Cardiac muscle cell (in vitro differentiated cells and primary cell): Measurements from ENCODE around the gene TTF1. TPM values are rescaled to one million over a fixed set of nuclear protein-coding genes. Genes with fewer than 3 reads are reported as not detected.

ENCODE experiments used
- DNase-seq, 2 donors: peaks; one replicate each; pipeline versions ENCODE4 v3.0.0 to v3.0.0-alpha.2; 2010 to 2017; ENCODE audit warnings: low read depth in 1 of 2, low spot score in 1 of 2
- H3K27ac ChIP-seq: fragments of 200-600 bp; sonication (generic); 2 replicates; pipeline ENCODE4 v1.5.1; 2016
- H3K27me3 ChIP-seq: fragments of 200-600 bp; sonication (generic); 2 replicates; pipeline ENCODE4 v1.6.0; 2016; ENCODE audit warnings: control low read depth
- H3K36me3 ChIP-seq: fragments of 200-600 bp; sonication (generic); 2 replicates; pipeline ENCODE4 v1.5.1; 2016; ENCODE audit warnings: control low read depth
- H3K4me1 ChIP-seq: fragments of 200-600 bp; sonication (generic); 2 replicates; pipeline ENCODE4 v1.8.1; 2017; ENCODE audit warnings: low read depth, mild to moderate bottlenecking, mixed run types
- H3K4me3 ChIP-seq: fragments of 200-600 bp; sonication (generic); 2 replicates; pipeline ENCODE4 v1.5.1; 2016; ENCODE audit warnings: mild to moderate bottlenecking
- H3K9me3 ChIP-seq: fragments of 200-600 bp; sonication (generic); 2 replicates; pipeline ENCODE4 v1.5.1; 2017; ENCODE audit warnings: low read depth, mild to moderate bottlenecking, control low read depth
- polyA plus RNA-seq: library from polyadenylated mRNA; unstranded; fragments of >200 nt; fragmentation: Nextera tagmentation; extraction: Ambion mirVana; gene quantifications from 2 replicates; pipeline ENCODE4 v1.2.1, GENCODE V29; 2016
- total RNA-seq: library from RNA; depleted of rRNA; stranded (reverse); fragments of >200 nt; gene quantifications from 2 replicates; pipeline ENCODE4 v1.2.3, GENCODE V29; 2016
- TF ChIP-seq, protein P1 (sequence below): IDR thresholded peaks from 2 replicates; pipeline ENCODE4 v1.5.1; 2012; ENCODE audit warnings: low read depth, mild to moderate bottlenecking, low read length

TTF1 gene, protein sequence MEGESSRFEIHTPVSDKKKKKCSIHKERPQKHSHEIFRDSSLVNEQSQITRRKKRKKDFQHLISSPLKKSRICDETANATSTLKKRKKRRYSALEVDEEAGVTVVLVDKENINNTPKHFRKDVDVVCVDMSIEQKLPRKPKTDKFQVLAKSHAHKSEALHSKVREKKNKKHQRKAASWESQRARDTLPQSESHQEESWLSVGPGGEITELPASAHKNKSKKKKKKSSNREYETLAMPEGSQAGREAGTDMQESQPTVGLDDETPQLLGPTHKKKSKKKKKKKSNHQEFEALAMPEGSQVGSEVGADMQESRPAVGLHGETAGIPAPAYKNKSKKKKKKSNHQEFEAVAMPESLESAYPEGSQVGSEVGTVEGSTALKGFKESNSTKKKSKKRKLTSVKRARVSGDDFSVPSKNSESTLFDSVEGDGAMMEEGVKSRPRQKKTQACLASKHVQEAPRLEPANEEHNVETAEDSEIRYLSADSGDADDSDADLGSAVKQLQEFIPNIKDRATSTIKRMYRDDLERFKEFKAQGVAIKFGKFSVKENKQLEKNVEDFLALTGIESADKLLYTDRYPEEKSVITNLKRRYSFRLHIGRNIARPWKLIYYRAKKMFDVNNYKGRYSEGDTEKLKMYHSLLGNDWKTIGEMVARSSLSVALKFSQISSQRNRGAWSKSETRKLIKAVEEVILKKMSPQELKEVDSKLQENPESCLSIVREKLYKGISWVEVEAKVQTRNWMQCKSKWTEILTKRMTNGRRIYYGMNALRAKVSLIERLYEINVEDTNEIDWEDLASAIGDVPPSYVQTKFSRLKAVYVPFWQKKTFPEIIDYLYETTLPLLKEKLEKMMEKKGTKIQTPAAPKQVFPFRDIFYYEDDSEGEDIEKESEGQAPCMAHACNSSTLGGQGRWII
- total RNA-seq (10.9 and 19.3 TPM in 2 replicates), polyA plus RNA-seq (8.8 and 9.1 TPM in 2 replicates)

DNA sequence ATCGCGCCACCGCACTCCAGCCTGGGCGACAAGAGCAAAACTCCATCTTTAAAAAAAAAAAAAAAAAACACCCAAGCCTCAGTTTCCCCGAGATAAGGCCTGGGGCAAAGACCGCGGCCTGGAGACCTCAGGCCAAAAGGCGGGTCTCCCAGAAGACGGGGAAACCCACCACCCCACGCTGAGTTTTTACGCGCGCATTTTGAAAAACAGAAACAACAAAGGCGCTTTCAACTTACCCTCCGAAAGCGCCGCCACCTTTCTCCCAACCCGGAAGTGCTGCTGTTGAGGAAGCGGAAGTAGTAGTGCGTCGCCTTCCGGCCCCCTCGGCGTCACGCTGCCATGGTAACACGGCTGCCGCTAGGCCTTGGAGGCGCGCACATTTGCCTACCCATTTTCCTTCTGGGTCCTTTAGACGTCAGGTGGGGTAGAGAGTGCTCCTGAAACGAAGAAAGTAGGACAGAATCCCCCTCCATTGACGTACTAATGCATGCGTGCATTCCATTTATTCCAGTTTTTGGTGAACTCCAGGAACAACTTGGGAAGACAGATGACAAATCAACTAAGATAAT lies at the start of gene TTF1:
TSS of gene TTF1 (minus strand) at position 287 of the 569 bp plus-strand sequence. CDS start 4,019 bp downstream, outside the sequence.
- peak; percentile 94 to 95 for DNase-seq
- Histone ChIP-seq H3K27me3 (peaks cover 25% of the 10 kb centered on the region), H3K4me1 (peaks cover 3% of the 10 kb centered on the region), H3K27ac (no peak within 1 kb of the TSS), H3K36me3 (peaks cover 3% of the 10 kb centered on the region), H3K9me3 (no peaks in the 10 kb centered on the region), H3K4me3 (peak within 1 kb of the TSS; percentile 81)
- TF ChIP-seq, protein P1, sequence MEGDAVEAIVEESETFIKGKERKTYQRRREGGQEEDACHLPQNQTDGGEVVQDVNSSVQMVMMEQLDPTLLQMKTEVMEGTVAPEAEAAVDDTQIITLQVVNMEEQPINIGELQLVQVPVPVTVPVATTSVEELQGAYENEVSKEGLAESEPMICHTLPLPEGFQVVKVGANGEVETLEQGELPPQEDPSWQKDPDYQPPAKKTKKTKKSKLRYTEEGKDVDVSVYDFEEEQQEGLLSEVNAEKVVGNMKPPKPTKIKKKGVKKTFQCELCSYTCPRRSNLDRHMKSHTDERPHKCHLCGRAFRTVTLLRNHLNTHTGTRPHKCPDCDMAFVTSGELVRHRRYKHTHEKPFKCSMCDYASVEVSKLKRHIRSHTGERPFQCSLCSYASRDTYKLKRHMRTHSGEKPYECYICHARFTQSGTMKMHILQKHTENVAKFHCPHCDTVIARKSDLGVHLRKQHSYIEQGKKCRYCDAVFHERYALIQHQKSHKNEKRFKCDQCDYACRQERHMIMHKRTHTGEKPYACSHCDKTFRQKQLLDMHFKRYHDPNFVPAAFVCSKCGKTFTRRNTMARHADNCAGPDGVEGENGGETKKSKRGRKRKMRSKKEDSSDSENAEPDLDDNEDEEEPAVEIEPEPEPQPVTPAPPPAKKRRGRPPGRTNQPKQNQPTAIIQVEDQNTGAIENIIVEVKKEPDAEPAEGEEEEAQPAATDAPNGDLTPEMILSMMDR, result no peak

DNA sequence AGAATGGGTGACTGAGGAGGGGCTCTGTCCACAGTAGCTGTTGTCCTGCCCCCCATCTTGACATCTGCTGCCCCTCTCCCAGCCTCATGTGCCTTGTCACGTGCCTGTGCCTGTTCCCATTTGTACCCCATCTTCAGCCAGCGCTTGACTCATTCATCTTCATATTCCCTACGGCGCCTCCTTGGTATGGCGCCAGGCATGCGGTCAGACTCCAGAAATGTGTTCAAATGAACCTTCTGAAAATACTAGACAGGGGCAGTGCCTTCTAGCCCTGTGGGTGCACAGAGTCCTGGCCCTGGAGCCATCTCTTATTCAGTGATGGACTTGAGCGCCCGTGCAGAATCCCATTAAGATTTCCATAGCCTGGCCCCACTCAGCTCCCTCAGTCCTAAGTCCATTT lies 49.6 kb upstream of the TTF1 start:
- Histone ChIP-seq H3K9me3 (no peaks in the 10 kb centered on the region), H3K27me3 (no peaks in the 10 kb centered on the region), H3K27ac (no peak overlapping the region), H3K4me1 (no peaks in the 10 kb centered on the region), H3K4me3 (no peak overlapping the region), H3K36me3 (no peaks in the 10 kb centered on the region)
- no peak for DNase-seq
- TF ChIP-seq, protein P1, result no peak

DNA sequence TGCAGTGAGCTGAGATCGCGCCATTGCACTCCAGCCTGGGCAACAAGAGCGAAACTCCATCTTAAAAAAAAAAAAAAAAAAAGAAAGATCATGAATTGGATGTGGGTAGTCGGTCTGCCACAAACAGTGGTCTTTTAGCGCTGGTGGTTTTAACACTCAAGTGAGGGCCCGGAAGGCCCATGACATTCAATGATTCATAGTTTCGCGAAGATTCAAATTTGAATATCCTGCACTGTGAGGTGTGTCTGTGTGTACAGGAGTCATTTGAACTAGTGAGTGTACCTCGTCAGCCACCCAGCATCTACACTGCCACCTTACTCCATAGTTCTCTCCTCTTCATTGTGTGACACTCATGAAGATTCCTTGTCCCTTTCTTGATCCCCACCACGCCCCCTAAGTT lies 44.6 kb upstream of the TTF1 start:
- Histone ChIP-seq H3K4me1 (no peaks in the 10 kb centered on the region), H3K4me3 (no peak overlapping the region), H3K27ac (no peak overlapping the region), H3K27me3 (no peaks in the 10 kb centered on the region), H3K36me3 (no peaks in the 10 kb centered on the region), H3K9me3 (no peaks in the 10 kb centered on the region)
- DNase-seq, result no peak
- TF ChIP-seq, protein P1, result no peak

DNA sequence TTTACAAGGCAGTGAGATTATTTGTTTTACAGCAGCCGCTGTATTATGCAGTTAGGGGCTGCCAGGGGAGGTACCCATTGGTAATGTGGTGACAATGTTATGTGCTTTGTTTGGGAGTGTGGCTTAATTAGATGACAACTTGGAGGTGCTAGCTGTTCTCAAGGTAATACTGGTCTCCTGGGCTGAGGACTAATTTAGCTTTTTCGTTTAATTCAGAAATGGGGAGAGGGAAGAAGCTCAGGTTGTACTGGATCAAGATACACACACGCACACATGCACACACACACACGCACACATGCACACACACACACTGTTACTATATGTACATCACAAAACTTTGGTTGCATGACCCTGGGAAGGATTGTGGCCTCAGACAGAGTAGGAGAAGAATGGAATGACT lies 41.3 kb upstream of the TTF1 start:
- Histone ChIP-seq H3K27ac (no peak overlapping the region), H3K9me3 (no peaks in the 10 kb centered on the region), H3K27me3 (no peaks in the 10 kb centered on the region), H3K36me3 (no peaks in the 10 kb centered on the region), H3K4me3 (no peak overlapping the region), H3K4me1 (no peaks in the 10 kb centered on the region)
- TF ChIP-seq, protein P1, result no peak
- no peak for DNase-seq

DNA sequence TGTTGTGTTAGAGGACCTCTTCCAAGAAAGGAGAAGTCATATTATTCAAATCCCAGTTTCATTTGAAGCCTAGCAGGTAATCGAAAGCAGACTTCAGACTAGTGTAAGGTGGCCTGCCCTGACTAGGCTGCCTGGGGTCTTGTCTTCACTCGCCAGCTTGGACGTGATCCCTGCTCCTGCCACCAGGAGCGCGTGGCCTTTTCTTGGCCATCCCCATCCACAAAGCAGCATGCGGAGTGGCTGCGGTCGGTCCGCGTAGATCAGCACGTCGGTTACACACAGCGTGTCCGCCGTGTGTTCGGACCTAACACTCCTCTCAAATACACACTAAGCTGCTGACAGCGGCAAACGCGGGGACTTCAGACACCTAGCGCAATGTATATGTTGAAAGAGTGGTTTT lies 40.7 kb upstream of the TTF1 start:
- Histone ChIP-seq H3K4me1 (no peaks in the 10 kb centered on the region), H3K4me3 (no peak overlapping the region), H3K9me3 (no peaks in the 10 kb centered on the region), H3K27ac (no peak overlapping the region), H3K27me3 (no peaks in the 10 kb centered on the region), H3K36me3 (no peaks in the 10 kb centered on the region)
- TF ChIP-seq, protein P1, result peak; percentile 6
- peak in 1 of 2 donors; percentile 31 for DNase-seq
